ENCODE data around the gene CSRP2. TPM values are rescaled to one million over a fixed set of nuclear protein-coding genes. Genes with fewer than 3 reads are reported as not detected.

Gene CSRP2
- total RNA-seq, 1 experiment from 2014 or later, result 7.8 TPM

Other genes with a start within 250 kb of the CSRP2 start
- gene ZDHHC17, start 114.9 kb downstream of the CSRP2 start, total RNA-seq (2021; ENCODE audit: unreplicated experiment), result 26.3 TPM
- 13.1 TPM for gene E2F7, start 186.6 kb upstream of the CSRP2 start, total RNA-seq (2021; ENCODE audit: unreplicated experiment)

Data from Panc1 (cell line).